ENCODE data around the gene ACBD6.

Gene ACBD6

DNA sequence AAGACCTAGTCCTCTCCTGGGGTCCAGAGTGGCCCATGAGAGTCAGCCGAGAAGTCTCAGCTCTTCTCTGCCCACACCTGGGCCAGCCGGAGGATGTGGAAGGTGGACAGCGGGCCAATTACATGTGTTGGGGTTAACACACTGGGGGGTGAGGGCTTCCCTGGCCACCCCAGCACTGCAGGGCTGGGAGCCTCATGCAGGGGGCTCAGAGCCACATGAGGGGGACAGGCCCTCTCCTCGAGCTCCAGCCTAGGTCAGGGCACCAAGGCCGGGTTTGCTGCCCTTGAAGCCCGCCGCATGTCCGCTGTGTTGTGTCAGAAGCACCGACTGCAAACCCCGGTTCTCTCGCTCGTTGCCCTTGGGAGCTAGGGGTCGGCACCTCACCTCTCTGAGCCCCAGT lies 241.8 kb downstream of the ACBD6 start:
- no peak for TF ChIP-seq EZH2phosphoT487 (IDR thresholded peaks at IDR 0.05; ENCODE audit: borderline replicate concordance)
- TF ChIP-seq, protein P1, sequence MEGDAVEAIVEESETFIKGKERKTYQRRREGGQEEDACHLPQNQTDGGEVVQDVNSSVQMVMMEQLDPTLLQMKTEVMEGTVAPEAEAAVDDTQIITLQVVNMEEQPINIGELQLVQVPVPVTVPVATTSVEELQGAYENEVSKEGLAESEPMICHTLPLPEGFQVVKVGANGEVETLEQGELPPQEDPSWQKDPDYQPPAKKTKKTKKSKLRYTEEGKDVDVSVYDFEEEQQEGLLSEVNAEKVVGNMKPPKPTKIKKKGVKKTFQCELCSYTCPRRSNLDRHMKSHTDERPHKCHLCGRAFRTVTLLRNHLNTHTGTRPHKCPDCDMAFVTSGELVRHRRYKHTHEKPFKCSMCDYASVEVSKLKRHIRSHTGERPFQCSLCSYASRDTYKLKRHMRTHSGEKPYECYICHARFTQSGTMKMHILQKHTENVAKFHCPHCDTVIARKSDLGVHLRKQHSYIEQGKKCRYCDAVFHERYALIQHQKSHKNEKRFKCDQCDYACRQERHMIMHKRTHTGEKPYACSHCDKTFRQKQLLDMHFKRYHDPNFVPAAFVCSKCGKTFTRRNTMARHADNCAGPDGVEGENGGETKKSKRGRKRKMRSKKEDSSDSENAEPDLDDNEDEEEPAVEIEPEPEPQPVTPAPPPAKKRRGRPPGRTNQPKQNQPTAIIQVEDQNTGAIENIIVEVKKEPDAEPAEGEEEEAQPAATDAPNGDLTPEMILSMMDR (conservative IDR thresholded peaks at IDR 0.05; ENCODE audit: low read length) = no peak
- H4K20me1 ChIP-seq (ENCODE audit: insufficient read depth, low read length, poor library complexity, severe bottlenecking) = no peaks in the 10 kb centered on the region
- H3K36me3 ChIP-seq (ENCODE audit: insufficient read depth, low read length) = no peaks in the 10 kb centered on the region
- H3K27me3 ChIP-seq (ENCODE audit: insufficient read depth, low read length, poor library complexity, severe bottlenecking) = no peaks in the 10 kb centered on the region
- no peaks in the 10 kb centered on the region for H3K79me2 ChIP-seq (ENCODE audit: insufficient read depth, low read length)
- no peak overlapping the region for H3K9ac ChIP-seq (ENCODE audit: low read depth, low read length, poor library complexity, severe bottlenecking)
- no peaks in the 10 kb centered on the region for H3K9me3 ChIP-seq (ENCODE audit: insufficient read depth, low read depth, low read length)
- no peak overlapping the region for H2AFZ ChIP-seq (ENCODE audit: low read length)
- no peak overlapping the region for H3K4me2 ChIP-seq (ENCODE audit: low read depth, low read length, poor library complexity, severe bottlenecking)
- H3F3A ChIP-seq (ENCODE audit: low read depth) = no peaks in the 10 kb centered on the region
- H3K4me1 ChIP-seq (ENCODE audit: insufficient read depth, low read length, poor library complexity, severe bottlenecking) = no peaks in the 10 kb centered on the region
- H3K4me3 ChIP-seq (ENCODE audit: low read length, poor library complexity, severe bottlenecking) = no peak overlapping the region
- H3K9me2 ChIP-seq (replicated peaks; ENCODE audit: low read depth, low read length) = no peaks in the 10 kb centered on the region

DNA sequence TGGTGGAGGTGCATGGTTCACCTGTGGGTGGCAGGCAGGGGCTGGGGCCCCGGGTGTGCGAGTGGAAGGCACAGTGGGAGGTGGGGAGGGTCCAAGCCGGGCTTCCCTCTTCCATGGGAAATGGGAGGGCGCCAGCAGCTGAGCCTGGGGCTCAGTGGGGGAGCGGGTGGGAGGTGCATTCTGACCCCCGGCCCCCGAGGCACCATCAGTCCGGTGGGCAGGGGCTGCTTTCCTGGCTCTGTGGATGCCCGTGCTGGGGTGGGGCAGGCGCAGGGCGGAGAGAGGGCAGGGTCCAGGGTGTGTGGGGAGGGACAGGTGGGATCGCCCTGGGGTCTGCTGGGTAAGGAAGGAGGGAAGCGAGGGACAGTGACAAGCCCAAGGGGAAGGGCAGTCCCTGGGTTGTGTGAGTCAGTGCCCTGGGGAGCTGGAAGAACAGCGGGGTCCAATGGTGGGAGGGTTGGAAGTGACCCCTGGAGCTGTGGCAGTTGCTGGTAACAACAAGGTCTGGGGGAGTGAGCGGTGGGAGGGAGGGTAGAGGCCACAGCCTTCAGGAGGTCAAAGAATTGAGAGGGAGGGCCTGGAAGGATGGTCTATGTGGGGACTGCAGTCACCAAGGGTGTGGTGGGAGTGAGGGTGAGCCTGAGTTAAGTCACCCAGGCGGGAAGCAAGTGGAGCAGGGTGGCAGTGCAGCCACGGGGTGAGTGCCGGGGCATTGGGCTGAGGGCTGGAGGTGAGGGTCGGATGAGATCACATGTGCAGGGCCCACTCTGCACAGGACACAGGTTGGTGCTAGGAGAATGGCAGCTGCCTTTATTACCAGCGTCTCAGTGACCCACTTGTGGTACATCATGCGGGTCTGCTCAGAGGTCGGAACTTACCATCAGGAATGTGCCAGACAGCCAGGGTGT lies 242.7 kb downstream of the ACBD6 start:
- H3K9ac ChIP-seq (ENCODE audit: low read depth, low read length, poor library complexity, severe bottlenecking) = no peak overlapping the region
- H3F3A ChIP-seq (ENCODE audit: low read depth) = no peaks in the 10 kb centered on the region
- H3K9me2 ChIP-seq (replicated peaks; ENCODE audit: low read depth, low read length) = no peaks in the 10 kb centered on the region
- no peak for TF ChIP-seq EZH2phosphoT487 (IDR thresholded peaks at IDR 0.05; ENCODE audit: borderline replicate concordance)
- TF ChIP-seq, protein P1 (conservative IDR thresholded peaks at IDR 0.05; ENCODE audit: low read length) = no peak
- no peak overlapping the region for H3K4me2 ChIP-seq (ENCODE audit: low read depth, low read length, poor library complexity, severe bottlenecking)
- H3K27me3 ChIP-seq (ENCODE audit: insufficient read depth, low read length, poor library complexity, severe bottlenecking) = no peaks in the 10 kb centered on the region
- no peak overlapping the region for H2AFZ ChIP-seq (ENCODE audit: low read length)
- no peaks in the 10 kb centered on the region for H4K20me1 ChIP-seq (ENCODE audit: insufficient read depth, low read length, poor library complexity, severe bottlenecking)
- H3K9me3 ChIP-seq (ENCODE audit: insufficient read depth, low read depth, low read length) = no peaks in the 10 kb centered on the region
- H3K4me3 ChIP-seq (ENCODE audit: low read length, poor library complexity, severe bottlenecking) = no peak overlapping the region
- no peaks in the 10 kb centered on the region for H3K79me2 ChIP-seq (ENCODE audit: insufficient read depth, low read length)
- H3K4me1 ChIP-seq (ENCODE audit: insufficient read depth, low read length, poor library complexity, severe bottlenecking) = no peaks in the 10 kb centered on the region
- no peaks in the 10 kb centered on the region for H3K36me3 ChIP-seq (ENCODE audit: insufficient read depth, low read length)

DNA sequence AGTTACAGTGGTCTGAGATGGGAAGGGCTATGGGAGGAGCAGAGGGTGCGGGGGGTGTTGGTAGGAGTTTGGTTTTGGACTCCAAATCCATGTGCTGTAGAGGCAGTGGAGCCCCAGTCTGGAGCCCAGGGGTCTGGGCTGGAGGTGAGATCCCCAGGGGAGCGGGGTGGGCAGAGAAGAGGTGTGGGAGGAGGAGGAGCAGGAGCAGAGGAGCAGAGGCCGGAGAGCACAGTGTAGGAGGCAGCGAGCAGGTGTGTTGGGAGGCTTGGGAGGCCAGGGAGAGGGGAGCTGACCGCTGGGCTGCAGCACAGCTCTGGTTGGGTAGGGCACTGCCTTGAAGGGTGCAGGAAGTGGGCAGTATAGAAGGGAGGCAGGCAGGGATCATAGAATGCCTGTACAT lies 243.4 kb downstream of the ACBD6 start:
- H3K27me3 ChIP-seq (ENCODE audit: insufficient read depth, low read length, poor library complexity, severe bottlenecking) = no peaks in the 10 kb centered on the region
- H3F3A ChIP-seq (ENCODE audit: low read depth) = no peaks in the 10 kb centered on the region
- no peaks in the 10 kb centered on the region for H3K9me2 ChIP-seq (replicated peaks; ENCODE audit: low read depth, low read length)
- H2AFZ ChIP-seq (ENCODE audit: low read length) = no peak overlapping the region
- no peaks in the 10 kb centered on the region for H3K79me2 ChIP-seq (ENCODE audit: insufficient read depth, low read length)
- H3K4me1 ChIP-seq (ENCODE audit: insufficient read depth, low read length, poor library complexity, severe bottlenecking) = no peaks in the 10 kb centered on the region
- H3K9ac ChIP-seq (ENCODE audit: low read depth, low read length, poor library complexity, severe bottlenecking) = no peak overlapping the region
- TF ChIP-seq EZH2phosphoT487 (IDR thresholded peaks at IDR 0.05; ENCODE audit: borderline replicate concordance) = no peak
- TF ChIP-seq, protein P1 (conservative IDR thresholded peaks at IDR 0.05; ENCODE audit: low read length) = no peak
- H4K20me1 ChIP-seq (ENCODE audit: insufficient read depth, low read length, poor library complexity, severe bottlenecking) = no peaks in the 10 kb centered on the region
- H3K36me3 ChIP-seq (ENCODE audit: insufficient read depth, low read length) = no peaks in the 10 kb centered on the region
- H3K4me3 ChIP-seq (ENCODE audit: low read length, poor library complexity, severe bottlenecking) = no peak overlapping the region
- H3K4me2 ChIP-seq (ENCODE audit: low read depth, low read length, poor library complexity, severe bottlenecking) = no peak overlapping the region
- no peaks in the 10 kb centered on the region for H3K9me3 ChIP-seq (ENCODE audit: insufficient read depth, low read depth, low read length)
